SK-N-MC (cell line): ENCODE measurements around the gene POLD1.

ENCODE experiments used
- EZH2 ChIP-seq: fragments of 200-600 bp; sonication (generic); IDR thresholded peaks from one replicate; pipeline ENCODE4 v1.6.1; 2017; ENCODE audit warnings: antibody characterized with exemption
- POLR2AphosphoS5 ChIP-seq: IDR thresholded peaks from 2 replicates; pipeline ENCODE4 v1.6.1; 2012; ENCODE audit warnings: mild to moderate bottlenecking, low read depth, low read length, borderline replicate concordance

- TF ChIP-seq EZH2: no peak
- TF ChIP-seq POLR2AphosphoS5: no peak
Observed at GRCh38 chr19:50365434-50366306, 18.5 kb upstream of the POLD1 start, which contains the start of gene NAPSA.
